Stomach (tissue), 4 donors: ENCODE data around the gene DLX2.

Experiments used
- CTCF ChIP-seq, 7 experiments: fragments of 450-650 bp in 4 of 7; fragments of 200-600 bp in 3 of 7; sonication (generic) in 3 of 7; IDR thresholded peaks; one replicate each; pipeline ENCODE4 v1.5.1; 2016 to 2019; ENCODE audit warnings: antibody characterized with exemption in 7 of 7, control low read depth in 2 of 7, mild to moderate bottlenecking in 1 of 7
- POLR2AphosphoS5 ChIP-seq, 3 donors: sonication (generic); formaldehyde crosslinking; IDR thresholded peaks; one replicate each; pipeline ENCODE4 v1.6.1; 2016; ENCODE audit warnings: antibody characterized with exemption in 3 of 3

- no peak for TF ChIP-seq CTCF (IDR thresholded peaks at IDR 0.05)
- TF ChIP-seq POLR2AphosphoS5 (IDR thresholded peaks at IDR 0.05), result peak in 1 of 3 donors; percentile 6
Measured at GRCh38 chr2:172084645-172085459, 17.8 kb downstream of the DLX2 start.
